ENCODE data around the gene TBC1D22A. TPM values are rescaled to one million over a fixed set of nuclear protein-coding genes. Genes with fewer than 3 reads are reported as not detected.

Gene TBC1D22A
- total and polyA plus RNA-seq, 4 donors = 4.1 to 12.4 (median 8.4) TPM

DNA sequence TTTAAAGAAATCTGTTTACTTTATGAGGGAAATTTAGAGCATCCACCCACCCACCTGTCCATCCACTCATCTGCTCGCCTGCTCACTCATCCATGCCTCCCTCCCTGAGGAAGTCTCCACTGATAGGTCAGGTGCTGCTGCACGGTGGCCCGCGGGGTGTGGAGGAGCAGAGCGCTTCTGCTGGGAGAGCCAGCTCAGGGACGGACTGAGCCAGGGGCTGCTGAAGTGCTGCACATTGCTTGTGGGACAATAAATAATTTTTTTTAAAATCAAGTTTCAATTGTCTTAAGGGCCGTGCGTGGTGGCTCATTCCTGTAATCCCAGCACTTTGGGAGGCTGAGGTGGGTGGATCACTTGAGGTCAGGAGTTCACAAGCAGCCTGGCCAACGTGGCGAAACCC is 148.9 kb downstream of the TBC1D22A start:
- DNase-seq (ENCODE audit: low spot score) = no peak
- H3K27ac ChIP-seq (ENCODE audit: low read depth in 1 of 2, low read length in 2 of 2) = no peak overlapping the region
- peaks cover 0 to 11% (median 8%) of the 10 kb centered on the region in 4 donors for H3K36me3 ChIP-seq (ENCODE audit: control insufficient read depth in 4 of 4, insufficient read depth in 3 of 4, low read depth in 1 of 4, low read length in 3 of 4)
- no peak overlapping the region for H3K9ac ChIP-seq (ENCODE audit: low read depth in 1 of 2, low read length in 2 of 2)
- H3K27me3 ChIP-seq (ENCODE audit: control insufficient read depth in 4 of 4, insufficient read depth in 4 of 4, low read length in 3 of 4) = no peaks in the 10 kb centered on the region
- no peaks in the 10 kb centered on the region for H3K9me3 ChIP-seq (ENCODE audit: control insufficient read depth in 4 of 4, low read length in 3 of 4)
- TF ChIP-seq RAD21 (IDR thresholded peaks at IDR 0.05) (no peak), SP1 (IDR thresholded peaks at IDR 0.05) (no peak), FOXA2 (IDR thresholded peaks at IDR 0.05) (no peak), NR2F2 (IDR thresholded peaks at IDR 0.05) (no peak), JUND (IDR thresholded peaks at IDR 0.05) (no peak), HNF4A (conservative IDR thresholded peaks at IDR 0.05) (no peak)
- TF ChIP-seq, protein P1, sequence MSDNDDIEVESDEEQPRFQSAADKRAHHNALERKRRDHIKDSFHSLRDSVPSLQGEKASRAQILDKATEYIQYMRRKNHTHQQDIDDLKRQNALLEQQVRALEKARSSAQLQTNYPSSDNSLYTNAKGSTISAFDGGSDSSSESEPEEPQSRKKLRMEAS (IDR thresholded peaks at IDR 0.05) = no peak
- no peak overlapping the region for H3K4me3 ChIP-seq (ENCODE audit: low read depth in 1 of 3, low read length in 3 of 3)
- WGBS = 85% methylated on average over 10 of the region's 10 CpGs
- no peaks in the 10 kb centered on the region for H3K4me1 ChIP-seq (ENCODE audit: control insufficient read depth in 4 of 4, insufficient read depth in 4 of 4, low read length in 3 of 4)

DNA sequence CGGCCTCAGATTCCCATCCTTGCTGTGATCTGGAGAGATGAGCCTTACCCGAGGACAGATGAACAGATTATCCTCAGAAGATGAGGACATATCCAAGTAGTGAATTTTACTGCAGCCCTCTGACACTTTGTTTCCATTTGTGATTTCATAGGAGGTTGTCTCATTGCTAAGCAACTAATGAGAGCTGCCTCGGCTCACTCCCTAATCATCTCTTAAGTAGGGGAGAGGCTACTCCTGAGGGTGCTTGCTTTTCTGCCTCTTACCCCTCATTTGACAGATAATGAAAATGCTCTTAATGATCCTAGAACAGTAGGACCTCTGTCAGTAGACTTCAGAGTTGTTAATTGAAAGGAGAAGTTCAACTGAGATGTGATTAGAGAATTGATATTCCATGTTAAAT is 150.9 kb downstream of the TBC1D22A start:
- no peak for DNase-seq (ENCODE audit: low spot score)
- WGBS = 90% methylated on average over 3 of the region's 3 CpGs
- Histone ChIP-seq H3K9me3 (ENCODE audit: control insufficient read depth in 4 of 4, low read length in 3 of 4) (no peaks in the 10 kb centered on the region), H3K27me3 (ENCODE audit: control insufficient read depth in 4 of 4, insufficient read depth in 4 of 4, low read length in 3 of 4) (no peaks in the 10 kb centered on the region), H3K27ac (ENCODE audit: low read depth in 1 of 2, low read length in 2 of 2) (no peak overlapping the region), H3K9ac (ENCODE audit: low read depth in 1 of 2, low read length in 2 of 2) (no peak overlapping the region), H3K4me3 (ENCODE audit: low read depth in 1 of 3, low read length in 3 of 3) (no peak overlapping the region), H3K36me3 (ENCODE audit: control insufficient read depth in 4 of 4, insufficient read depth in 3 of 4, low read depth in 1 of 4, low read length in 3 of 4) (peaks cover 0 to 12% (median 11%) of the 10 kb centered on the region in 4 donors), H3K4me1 (ENCODE audit: control insufficient read depth in 4 of 4, insufficient read depth in 4 of 4, low read length in 3 of 4) (no peaks in the 10 kb centered on the region)
- TF ChIP-seq YY1 (IDR thresholded peaks at IDR 0.05) (no peak), NR2F2 (IDR thresholded peaks at IDR 0.05) (no peak), SP1 (IDR thresholded peaks at IDR 0.05) (no peak), TAF1 (conservative IDR thresholded peaks at IDR 0.05) (no peak), HNF4G (IDR thresholded peaks at IDR 0.05) (no peak), RAD21 (IDR thresholded peaks at IDR 0.05) (no peak)
- TF ChIP-seq, protein P2, sequence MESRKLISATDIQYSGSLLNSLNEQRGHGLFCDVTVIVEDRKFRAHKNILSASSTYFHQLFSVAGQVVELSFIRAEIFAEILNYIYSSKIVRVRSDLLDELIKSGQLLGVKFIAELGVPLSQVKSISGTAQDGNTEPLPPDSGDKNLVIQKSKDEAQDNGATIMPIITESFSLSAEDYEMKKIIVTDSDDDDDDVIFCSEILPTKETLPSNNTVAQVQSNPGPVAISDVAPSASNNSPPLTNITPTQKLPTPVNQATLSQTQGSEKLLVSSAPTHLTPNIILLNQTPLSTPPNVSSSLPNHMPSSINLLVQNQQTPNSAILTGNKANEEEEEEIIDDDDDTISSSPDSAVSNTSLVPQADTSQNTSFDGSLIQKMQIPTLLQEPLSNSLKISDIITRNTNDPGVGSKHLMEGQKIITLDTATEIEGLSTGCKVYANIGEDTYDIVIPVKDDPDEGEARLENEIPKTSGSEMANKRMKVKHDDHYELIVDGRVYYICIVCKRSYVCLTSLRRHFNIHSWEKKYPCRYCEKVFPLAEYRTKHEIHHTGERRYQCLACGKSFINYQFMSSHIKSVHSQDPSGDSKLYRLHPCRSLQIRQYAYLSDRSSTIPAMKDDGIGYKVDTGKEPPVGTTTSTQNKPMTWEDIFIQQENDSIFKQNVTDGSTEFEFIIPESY (IDR thresholded peaks at IDR 0.05) = no peak
- TF ChIP-seq, protein P3, sequence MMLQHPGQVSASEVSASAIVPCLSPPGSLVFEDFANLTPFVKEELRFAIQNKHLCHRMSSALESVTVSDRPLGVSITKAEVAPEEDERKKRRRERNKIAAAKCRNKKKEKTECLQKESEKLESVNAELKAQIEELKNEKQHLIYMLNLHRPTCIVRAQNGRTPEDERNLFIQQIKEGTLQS (IDR thresholded peaks at IDR 0.05) = no peak

DNA sequence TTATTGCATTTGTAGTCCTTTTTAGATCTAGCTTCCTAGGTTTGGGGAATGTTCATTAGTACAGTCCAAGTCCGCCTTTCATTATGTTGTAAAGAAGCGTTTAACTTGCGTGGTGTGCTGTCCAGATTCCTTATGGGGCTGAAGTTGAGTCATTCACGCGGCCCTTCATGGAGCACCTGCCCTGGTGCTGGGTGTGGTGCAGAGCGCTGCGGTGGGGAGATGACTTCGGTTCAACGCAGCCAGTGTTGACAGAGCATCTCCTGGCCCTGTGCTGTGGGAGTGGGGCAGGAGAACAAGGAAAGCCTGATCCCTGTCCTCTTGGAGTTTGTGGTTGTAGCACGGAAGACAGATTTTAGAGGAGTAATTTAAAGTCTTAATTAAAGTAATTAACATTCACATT is 152.0 kb downstream of the TBC1D22A start:
- no peaks in the 10 kb centered on the region for H3K4me1 ChIP-seq (ENCODE audit: control insufficient read depth in 4 of 4, insufficient read depth in 4 of 4, low read length in 3 of 4)
- WGBS = 97% methylated on average over 10 of the region's 10 CpGs
- H3K9me3 ChIP-seq (ENCODE audit: control insufficient read depth in 4 of 4, low read length in 3 of 4) = no peaks in the 10 kb centered on the region

More for the DNA sequence above, 152.0 kb downstream of the TBC1D22A start:
- no peak for DNase-seq (ENCODE audit: low spot score)
- H3K9ac ChIP-seq (ENCODE audit: low read depth in 1 of 2, low read length in 2 of 2) = no peak overlapping the region
- TF ChIP-seq RXRA (IDR thresholded peaks at IDR 0.05) = no peak
- no peak for TF ChIP-seq SP1 (IDR thresholded peaks at IDR 0.05)
- TF ChIP-seq, protein P3 (IDR thresholded peaks at IDR 0.05) = no peak
- TF ChIP-seq, protein P4, sequence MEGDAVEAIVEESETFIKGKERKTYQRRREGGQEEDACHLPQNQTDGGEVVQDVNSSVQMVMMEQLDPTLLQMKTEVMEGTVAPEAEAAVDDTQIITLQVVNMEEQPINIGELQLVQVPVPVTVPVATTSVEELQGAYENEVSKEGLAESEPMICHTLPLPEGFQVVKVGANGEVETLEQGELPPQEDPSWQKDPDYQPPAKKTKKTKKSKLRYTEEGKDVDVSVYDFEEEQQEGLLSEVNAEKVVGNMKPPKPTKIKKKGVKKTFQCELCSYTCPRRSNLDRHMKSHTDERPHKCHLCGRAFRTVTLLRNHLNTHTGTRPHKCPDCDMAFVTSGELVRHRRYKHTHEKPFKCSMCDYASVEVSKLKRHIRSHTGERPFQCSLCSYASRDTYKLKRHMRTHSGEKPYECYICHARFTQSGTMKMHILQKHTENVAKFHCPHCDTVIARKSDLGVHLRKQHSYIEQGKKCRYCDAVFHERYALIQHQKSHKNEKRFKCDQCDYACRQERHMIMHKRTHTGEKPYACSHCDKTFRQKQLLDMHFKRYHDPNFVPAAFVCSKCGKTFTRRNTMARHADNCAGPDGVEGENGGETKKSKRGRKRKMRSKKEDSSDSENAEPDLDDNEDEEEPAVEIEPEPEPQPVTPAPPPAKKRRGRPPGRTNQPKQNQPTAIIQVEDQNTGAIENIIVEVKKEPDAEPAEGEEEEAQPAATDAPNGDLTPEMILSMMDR (IDR thresholded peaks at IDR 0.05; ENCODE audit: low read depth, low read length, missing input control) = no peak
- no peak for TF ChIP-seq GABPA (IDR thresholded peaks at IDR 0.05 in 1 of 2, conservative IDR thresholded peaks at IDR 0.05 in 1 of 2)
- no peak for TF ChIP-seq JUND (IDR thresholded peaks at IDR 0.05)
- TF ChIP-seq HNF4G (IDR thresholded peaks at IDR 0.05) = no peak
- no peaks in the 10 kb centered on the region for H3K27me3 ChIP-seq (ENCODE audit: control insufficient read depth in 4 of 4, insufficient read depth in 4 of 4, low read length in 3 of 4)
- no peak overlapping the region for H3K4me3 ChIP-seq (ENCODE audit: low read depth in 1 of 3, low read length in 3 of 3)
- H3K27ac ChIP-seq (ENCODE audit: low read depth in 1 of 2, low read length in 2 of 2) = no peak overlapping the region
- peaks cover 0 to 15% (median 12%) of the 10 kb centered on the region in 4 donors for H3K36me3 ChIP-seq (ENCODE audit: control insufficient read depth in 4 of 4, insufficient read depth in 3 of 4, low read depth in 1 of 4, low read length in 3 of 4)
